ENCODE data around the gene TRAPPC11. TPM values are rescaled to one million over a fixed set of nuclear protein-coding genes. Genes with fewer than 3 reads are reported as not detected.
A peak's percentile ranks its signal among the peaks of the same experiment; 100 is the strongest.
"Not testable (repeated sequence)": the region's sequence is repeated elsewhere in the genome, so short reads cannot be mapped to it uniquely, and the experiment has no call there.

The TRAPPC11 gene
- total RNA-seq, result 89.2 TPM

DNA sequence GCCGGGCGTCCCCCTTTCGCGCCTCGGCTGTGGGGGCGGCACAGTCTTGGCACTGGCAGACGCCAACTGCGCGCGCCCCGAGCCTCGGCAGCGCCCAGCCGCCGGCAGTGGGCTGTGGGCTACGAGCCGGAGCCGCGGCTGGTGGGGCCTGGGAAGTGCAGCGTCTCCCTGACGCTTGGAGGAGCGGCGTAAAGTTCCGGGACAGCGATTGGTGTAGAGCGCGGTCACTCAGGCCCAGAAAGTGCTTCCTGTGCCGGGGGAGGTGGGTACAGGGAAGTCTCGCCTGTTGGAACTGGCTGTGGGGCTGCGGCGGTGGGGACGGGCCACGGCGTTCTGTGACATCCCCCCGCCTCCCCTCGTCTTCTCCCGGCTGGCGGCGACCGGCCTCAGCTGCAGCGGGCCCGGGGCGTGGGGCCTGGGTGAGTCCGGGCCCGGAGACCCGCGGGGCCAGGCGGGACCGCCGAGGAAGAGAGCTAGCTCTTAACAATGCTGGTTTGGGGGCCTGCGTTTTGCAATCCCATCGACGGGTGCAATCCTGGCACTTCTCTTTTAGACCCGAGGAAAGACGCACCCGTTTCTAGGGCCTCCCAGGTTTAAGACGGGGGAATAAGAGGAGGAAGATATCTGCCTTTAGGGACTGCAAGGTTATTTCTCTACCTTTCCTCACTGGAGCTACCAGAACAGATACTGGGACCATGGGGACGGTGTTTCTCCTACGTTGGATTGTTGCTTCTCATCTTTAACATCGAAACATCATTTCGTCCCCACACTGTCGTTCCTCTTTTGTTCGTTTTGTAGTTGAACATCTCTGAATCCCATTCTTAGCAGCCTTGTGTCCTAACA, at the start of gene TRAPPC11, which contains the start of gene RWDD4:
TRAPPC11 (plus strand) TSS at position 265 of the 843 bp plus-strand sequence. CDS start 4,575 bp downstream, outside the sequence.
RWDD4 (minus strand) TSS at position 157 of the 843 bp plus-strand sequence. CDS start 233 bp downstream, outside the sequence.
- peak; percentile 97 for DNase-seq

- no peak for DNase-seq
Observed at GRCh38 chr4:183610033-183610432, 49.1 kb upstream of the TRAPPC11 start.

DNA sequence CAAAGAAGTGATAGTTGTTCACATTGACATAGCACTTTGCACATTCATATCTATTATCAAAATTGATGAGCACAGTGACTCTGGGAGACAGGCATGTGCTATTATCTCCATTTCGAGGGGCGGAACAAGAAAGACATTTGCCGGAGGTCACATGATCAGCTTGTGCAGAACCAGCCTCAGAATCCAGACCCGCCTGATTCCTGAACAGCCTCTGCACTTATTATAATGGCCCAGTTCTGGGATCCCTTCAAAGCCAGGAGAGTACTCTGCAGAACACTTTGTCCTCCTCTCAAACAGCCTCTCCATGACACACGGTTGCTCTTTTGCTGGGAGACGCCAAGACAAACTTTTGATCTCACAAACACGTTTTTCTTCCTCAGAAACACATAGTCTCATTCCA, 48.5 kb upstream of the TRAPPC11 start:
- DNase-seq, result no peak

GRCh38 chr4:183611210-183611830, 47.8 kb upstream of the TRAPPC11 start:
- no peak for DNase-seq

GRCh38 chr4:183612329-183613250, 46.5 kb upstream of the TRAPPC11 start:
- DNase-seq, result no peak

GRCh38 chr4:183617075-183617474, 42.0 kb upstream of the TRAPPC11 start:
- no peak for DNase-seq

DNA sequence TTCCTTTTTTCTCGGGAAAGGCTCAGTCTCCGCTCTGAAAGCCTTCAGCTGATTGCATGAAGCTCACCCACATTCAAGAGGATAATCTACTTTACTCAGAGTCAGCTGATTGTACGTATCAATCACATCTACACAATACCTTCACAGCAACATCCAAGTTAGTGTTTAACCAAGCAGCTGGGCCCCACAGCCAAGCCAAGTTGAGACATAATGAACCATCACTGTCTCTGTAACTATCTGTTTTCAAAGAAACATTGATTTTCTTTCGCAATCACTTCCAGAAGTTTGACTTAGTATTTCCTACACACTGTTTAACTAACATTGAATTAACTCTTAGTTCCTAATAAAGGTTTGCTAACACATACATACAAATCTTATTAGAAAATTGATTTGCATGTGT, 40.4 kb upstream of the TRAPPC11 start:
- DNase-seq, result no peak

GRCh38 chr4:183620421-183620820, 38.7 kb upstream of the TRAPPC11 start:
- DNase-seq, result no peak

GRCh38 chr4:183621875-183622274, 37.2 kb upstream of the TRAPPC11 start:
- DNase-seq, result no peak

DNA sequence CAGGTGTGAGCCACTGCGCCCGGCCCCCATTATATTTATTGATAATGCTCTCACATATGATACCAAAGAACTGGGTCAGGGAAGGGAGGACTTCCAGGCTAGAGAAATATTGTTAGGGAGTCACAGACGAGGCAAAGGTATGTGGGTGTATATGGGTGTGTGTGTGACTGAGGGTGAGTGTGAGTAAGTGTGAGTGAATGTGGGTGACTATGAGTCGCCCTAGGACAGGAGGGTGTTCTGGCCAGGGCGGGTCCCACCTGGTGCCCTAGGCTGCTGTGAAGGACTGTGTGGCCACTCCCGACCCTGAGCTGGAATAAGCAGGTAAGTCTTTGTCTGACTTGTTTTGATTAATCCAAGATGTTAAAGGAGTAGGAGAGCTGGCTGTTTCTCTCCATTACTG, 34.5 kb upstream of the TRAPPC11 start:
- no peak for DNase-seq

DNA sequence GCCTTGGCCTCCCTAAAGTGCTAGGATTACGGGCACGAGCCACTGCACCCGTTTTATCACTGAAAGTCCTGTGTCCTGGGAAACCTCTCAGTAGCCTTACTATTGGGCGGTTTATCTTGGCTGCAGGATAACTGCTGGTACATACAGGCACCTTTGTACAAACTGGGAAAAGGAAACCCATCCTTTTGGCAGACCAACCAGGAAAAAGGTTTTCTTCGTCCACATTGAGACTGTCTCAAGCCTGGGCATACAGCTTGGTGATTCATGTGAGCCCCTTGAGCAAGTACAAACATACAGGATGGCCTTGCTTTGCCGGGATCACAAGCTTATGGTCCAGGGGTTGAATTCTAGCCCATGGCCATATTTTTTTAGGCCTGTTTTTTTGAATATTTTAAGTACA, 32.9 kb upstream of the TRAPPC11 start:
- DNase-seq, result no peak

- DNase-seq, result not testable (repeated sequence)
Observed at GRCh38 chr4:183627286-183627685, 31.8 kb upstream of the TRAPPC11 start.

DNA sequence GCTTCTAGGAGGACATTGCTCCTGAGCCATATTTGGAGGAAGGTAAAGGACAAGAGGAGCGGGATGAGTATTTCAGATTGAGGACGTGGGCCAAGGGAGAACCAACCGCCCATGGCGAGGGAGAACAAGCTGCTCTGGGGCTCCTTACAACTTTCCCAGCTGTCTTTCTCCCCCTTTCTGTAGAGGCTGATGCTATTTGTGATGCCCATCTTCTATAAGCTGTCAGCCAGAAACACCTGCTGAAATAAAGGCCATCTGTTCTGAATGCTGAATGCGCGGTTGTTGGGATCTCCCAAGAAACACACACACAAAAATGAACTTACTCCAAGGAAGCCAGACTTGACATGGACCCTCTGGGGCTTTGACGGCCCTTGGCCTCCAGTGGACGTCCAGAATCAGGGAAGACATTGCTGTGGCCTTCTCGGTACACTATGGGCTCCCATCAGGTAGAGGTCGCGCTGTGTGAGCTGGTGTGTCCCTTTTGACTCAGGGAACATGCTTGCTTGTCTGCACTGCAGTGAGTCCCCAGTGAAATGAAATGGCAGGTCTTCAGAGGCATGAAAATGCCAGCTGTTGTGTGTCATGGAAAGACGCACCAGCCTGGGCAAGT, 31.0 kb upstream of the TRAPPC11 start:
- DNase-seq, result no peak

DNA sequence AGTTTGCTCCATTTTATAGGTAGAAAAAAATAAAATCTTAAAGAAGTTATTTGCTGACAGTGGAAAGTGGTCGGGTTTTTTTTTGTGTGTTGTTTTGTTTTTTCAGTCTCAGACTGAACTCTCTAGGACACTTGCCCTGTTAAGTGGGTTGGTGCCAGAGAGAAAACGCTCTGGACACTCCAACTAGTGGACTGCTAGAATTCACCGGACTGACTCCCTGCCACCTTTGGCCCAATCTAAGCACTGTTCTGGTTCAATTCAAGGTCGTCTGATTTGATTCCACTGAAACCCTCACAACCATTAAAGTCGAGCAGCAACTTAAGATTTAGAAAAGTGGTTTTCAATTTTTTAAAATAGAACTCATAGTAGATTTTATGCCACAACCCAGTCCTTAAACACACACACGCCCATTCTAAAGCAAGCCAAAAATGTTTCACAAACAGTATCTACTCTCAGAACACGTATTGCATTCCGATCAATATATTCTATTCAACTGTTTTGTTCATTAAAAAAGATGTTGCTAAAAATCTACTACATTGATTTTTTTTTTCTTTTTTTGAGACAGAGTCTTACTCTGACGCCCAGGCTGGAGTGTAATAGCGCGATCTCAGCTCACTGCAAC, 27.4 kb upstream of the TRAPPC11 start:
- no peak for DNase-seq

DNA sequence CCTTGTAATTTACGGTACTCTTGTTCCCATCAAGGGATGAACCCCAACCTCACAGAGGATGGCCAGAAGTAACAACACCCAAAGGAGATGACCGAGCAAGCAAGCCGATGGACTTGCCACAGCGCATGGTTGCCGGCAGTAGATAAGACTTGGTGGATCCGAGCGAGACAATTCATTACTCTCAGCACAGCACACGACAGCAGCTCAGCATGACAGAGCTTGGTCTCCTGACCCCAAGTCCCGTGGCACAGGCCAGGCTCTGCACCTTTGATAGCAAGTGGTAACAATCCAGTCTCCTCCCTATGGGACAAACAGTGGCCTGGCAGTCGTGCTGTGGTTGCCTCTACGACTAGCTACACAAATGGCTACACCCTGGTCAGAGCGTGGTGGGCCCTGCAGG, 26.4 kb upstream of the TRAPPC11 start:
- DNase-seq, result no peak

- no peak for DNase-seq
Observed at GRCh38 chr4:183633476-183634400, 25.4 kb upstream of the TRAPPC11 start.

- DNase-seq, result no peak
Observed at GRCh38 chr4:183635321-183635720, 23.8 kb upstream of the TRAPPC11 start.

DNA sequence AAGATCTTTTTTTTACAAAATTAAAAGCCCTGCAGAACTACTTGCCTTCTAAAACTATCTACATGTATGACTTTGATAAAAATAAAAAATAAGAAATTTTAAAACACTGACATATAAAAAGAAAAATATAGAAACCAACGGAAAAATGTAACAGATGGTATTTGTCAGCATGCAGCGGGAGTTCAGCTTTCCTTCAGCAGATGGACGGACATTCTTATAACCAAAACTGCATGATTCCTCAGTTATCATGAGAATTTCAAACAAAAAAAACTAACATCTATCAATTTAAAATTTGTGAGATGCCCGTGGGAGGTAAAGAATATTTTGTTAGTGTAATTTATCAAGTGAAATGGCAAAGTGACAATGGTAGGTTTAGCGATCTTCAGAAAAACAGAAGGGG, 23.4 kb upstream of the TRAPPC11 start:
- DNase-seq, result no peak

- DNase-seq, result no peak
Observed at GRCh38 chr4:183636503-183636902, 22.6 kb upstream of the TRAPPC11 start.

GRCh38 chr4:183636923-183637322, 22.2 kb upstream of the TRAPPC11 start:
- no peak for DNase-seq

- no peak for DNase-seq
Observed at GRCh38 chr4:183637461-183637860, 21.6 kb upstream of the TRAPPC11 start.
